GM18870 (cell line): ENCODE results near the gene SLC25A21.
A peak's percentile ranks its signal among the peaks of the same experiment; 100 is the strongest.
"Not testable (repeated sequence)": the region's sequence is repeated elsewhere in the genome, so short reads cannot be mapped to it uniquely, and the experiment has no call there.

Source experiments
- ATAC-seq: cut with Tn5 transposase; IDR thresholded peaks from one replicate; pipeline ENCODE4 v1.9.1; 2021; ENCODE audit warnings: moderate library complexity; ENCODE audit not compliant: unreplicated experiment

The SLC25A21 gene

GRCh38 chr14:36896300-36896699 is 276.1 kb downstream of the SLC25A21 start:
- ATAC-seq, result not testable (repeated sequence)

GRCh38 chr14:36884049-36884448 is 288.4 kb downstream of the SLC25A21 start:
- ATAC-seq, result no peak

- no peak for ATAC-seq
These were observed 292.1 kb downstream of the SLC25A21 start for GRCh38 chr14:36880276-36880675.

GRCh38 chr14:36879558-36879957 is 292.8 kb downstream of the SLC25A21 start:
- ATAC-seq, result peak; percentile 51

GRCh38 chr14:36874396-36875138 is 297.8 kb downstream of the SLC25A21 start:
- ATAC-seq, result no peak

GRCh38 chr14:36870776-36871175 is 301.6 kb downstream of the SLC25A21 start:
- ATAC-seq, result no peak

- no peak for ATAC-seq
These were observed 303.3 kb downstream of the SLC25A21 start for GRCh38 chr14:36869125-36869524.

- ATAC-seq, result peak; percentile 85
These were observed 305.5 kb downstream of the SLC25A21 start for GRCh38 chr14:36866867-36867266.

GRCh38 chr14:36863271-36863670 is 309.1 kb downstream of the SLC25A21 start:
- ATAC-seq, result no peak

GRCh38 chr14:36862237-36862636 is 310.2 kb downstream of the SLC25A21 start:
- not testable (repeated sequence) for ATAC-seq

GRCh38 chr14:36860831-36861230 is 311.6 kb downstream of the SLC25A21 start:
- ATAC-seq, result no peak

GRCh38 chr14:36859119-36859518 is 313.3 kb downstream of the SLC25A21 start:
- no peak for ATAC-seq

GRCh38 chr14:36857842-36858445 is 314.5 kb downstream of the SLC25A21 start:
- ATAC-seq, result no peak

- ATAC-seq, result no peak
These were observed 315.3 kb downstream of the SLC25A21 start for GRCh38 chr14:36857136-36857535.

GRCh38 chr14:36856095-36856878 is 316.1 kb downstream of the SLC25A21 start:
- ATAC-seq, result no peak

- no peak for ATAC-seq
These were observed 317.0 kb downstream of the SLC25A21 start for GRCh38 chr14:36855396-36855795.

GRCh38 chr14:36852981-36853691 is 319.3 kb downstream of the SLC25A21 start:
- ATAC-seq, result no peak

- no peak for ATAC-seq
These were observed 324.2 kb downstream of the SLC25A21 start for GRCh38 chr14:36848213-36848612.

- no peak for ATAC-seq
These were observed 325.0 kb downstream of the SLC25A21 start for GRCh38 chr14:36847366-36847765.

GRCh38 chr14:36845356-36846012 is 326.9 kb downstream of the SLC25A21 start:
- no peak for ATAC-seq
